T-helper 1 cell treated with Interleukin-12 subunit alpha and Interleukin-12 subunit beta and Interleukin-4 antibody, amounts not matched to agents 30 ng/mL and 1 ng/mL, for 36 hours (primary cell): ENCODE results near the gene AMDHD2. TPM values are rescaled to one million over a fixed set of nuclear protein-coding genes. Genes with fewer than 3 reads are reported as not detected.
"Not testable (repeated sequence)": the region's sequence is repeated elsewhere in the genome, so short reads cannot be mapped to it uniquely, and the experiment has no call there.

Experiments
- intact Hi-C: fragments of 100-400 bp; cut with micrococcal nuclease; formaldehyde crosslinking; loops from one replicate; pipeline ENCODE4 v1.15.1; 2024
- total RNA-seq: library from RNA; stranded (reverse); gene quantifications from 2 replicates; pipeline ENCODE4 v1.2.3, GENCODE V29; 2022

Gene AMDHD2
- total RNA-seq, 1 donor from 2014 or later, result 54.0 TPM

GRCh38 chr16:2531696-2532493 is 11.7 kb downstream of the AMDHD2 start:
- intact Hi-C loops, result loop anchor here (1.0 to 10.0 kb wide), 9 partner anchors 12 to 537 kb away; partner anchors contain the start of genes AMDHD2, ATP6V0C, CCNF and E4F1

- intact Hi-C loops, result loop anchor here (1.0 to 10.0 kb wide), 9 partner anchors 12 to 538 kb away; partner anchors contain the start of genes AMDHD2, ATP6V0C, CCNF and E4F1
Observed at GRCh38 chr16:2532494-2533141, 12.4 kb downstream of the AMDHD2 start.

- intact Hi-C loops, result loop anchor here (2.0 to 10.0 kb wide), 5 partner anchors 72 to 538 kb away; partner anchors contain the start of genes E4F1, NTHL1, SRRM2 and TEDC2
Observed at GRCh38 chr16:2533142-2533755, 13.1 kb downstream of the AMDHD2 start.

GRCh38 chr16:2533912-2534311 is 13.7 kb downstream of the AMDHD2 start:
- intact Hi-C loops, result loop anchor here (2.0 to 10.0 kb wide), 5 partner anchors 73 to 539 kb away; partner anchors contain the start of genes E4F1, NTHL1, SRRM2 and TEDC2

- intact Hi-C loops, result loop anchor here (5.0 to 10.0 kb wide), 3 partner anchors 312 to 540 kb away; partner anchors contain the start of genes E4F1, NTHL1 and TSC2
Observed at GRCh38 chr16:2534335-2534734, 14.2 kb downstream of the AMDHD2 start.

- intact Hi-C loops, result loop anchor here (5.0 to 10.0 kb wide), 2 partner anchors 541 to 923 kb away; partner anchors contain the start of genes CRAMP1 and IFT140
Observed at GRCh38 chr16:2535625-2536013, 15.4 kb downstream of the AMDHD2 start.

- intact Hi-C loops, result loop anchor here (1.0 to 10.0 kb wide), 7 partner anchors 24 to 925 kb away; partner anchors contain the start of genes ATP6V0C, CRAMP1, IFT140 and KCTD5
Observed at GRCh38 chr16:2537451-2538379, 17.5 kb downstream of the AMDHD2 start, which contains the start of gene PDPK1. Gene PDPK1 (plus strand): TSS chr16:2538021. CDS start chr16:2538113, 92 bp downstream.

- intact Hi-C loops, result loop anchor here (5.0 to 10.0 kb wide), 2 partner anchors 545 to 927 kb away; partner anchors contain the start of genes CRAMP1 and IFT140
Observed at GRCh38 chr16:2539192-2539844, 19.1 kb downstream of the AMDHD2 start.

- intact Hi-C loops, result loop anchor here (5.0 to 10.0 kb wide), 2 partner anchors 545 to 928 kb away; partner anchors contain the start of genes CRAMP1 and IFT140
Observed at GRCh38 chr16:2539845-2540458, 19.8 kb downstream of the AMDHD2 start.

- intact Hi-C loops, result not testable (repeated sequence)
Observed at GRCh38 chr16:2540912-2541311, 20.7 kb downstream of the AMDHD2 start.

GRCh38 chr16:2541409-2541808 is 21.2 kb downstream of the AMDHD2 start:
- intact Hi-C loops, result not testable (repeated sequence)

GRCh38 chr16:2543771-2544170 is 23.6 kb downstream of the AMDHD2 start:
- intact Hi-C loops, result not testable (repeated sequence)

- intact Hi-C loops, result not testable (repeated sequence)
Observed at GRCh38 chr16:2550283-2550878, 30.2 kb downstream of the AMDHD2 start.

GRCh38 chr16:2551420-2551889 is 31.3 kb downstream of the AMDHD2 start:
- intact Hi-C loops, result not testable (repeated sequence)

GRCh38 chr16:2554709-2555425 is 34.7 kb downstream of the AMDHD2 start:
- intact Hi-C loops, result not testable (repeated sequence)

GRCh38 chr16:2557150-2557549 is 37.0 kb downstream of the AMDHD2 start:
- intact Hi-C loops, result not testable (repeated sequence)

- intact Hi-C loops, result not testable (repeated sequence)
Observed at GRCh38 chr16:2560131-2560797, 40.1 kb downstream of the AMDHD2 start.
